Fibroblast of peridontal ligament (primary cell): ENCODE results near the gene ULK4.
"Not testable (repeated sequence)": the region's sequence is repeated elsewhere in the genome, so short reads cannot be mapped to it uniquely, and the experiment has no call there.

Experiments used
- DNase-seq: peaks from one replicate; pipeline ENCODE4 v3.0.0-alpha.2; 2010; ENCODE audit errors: extremely low read depth

The ULK4 gene

DNA sequence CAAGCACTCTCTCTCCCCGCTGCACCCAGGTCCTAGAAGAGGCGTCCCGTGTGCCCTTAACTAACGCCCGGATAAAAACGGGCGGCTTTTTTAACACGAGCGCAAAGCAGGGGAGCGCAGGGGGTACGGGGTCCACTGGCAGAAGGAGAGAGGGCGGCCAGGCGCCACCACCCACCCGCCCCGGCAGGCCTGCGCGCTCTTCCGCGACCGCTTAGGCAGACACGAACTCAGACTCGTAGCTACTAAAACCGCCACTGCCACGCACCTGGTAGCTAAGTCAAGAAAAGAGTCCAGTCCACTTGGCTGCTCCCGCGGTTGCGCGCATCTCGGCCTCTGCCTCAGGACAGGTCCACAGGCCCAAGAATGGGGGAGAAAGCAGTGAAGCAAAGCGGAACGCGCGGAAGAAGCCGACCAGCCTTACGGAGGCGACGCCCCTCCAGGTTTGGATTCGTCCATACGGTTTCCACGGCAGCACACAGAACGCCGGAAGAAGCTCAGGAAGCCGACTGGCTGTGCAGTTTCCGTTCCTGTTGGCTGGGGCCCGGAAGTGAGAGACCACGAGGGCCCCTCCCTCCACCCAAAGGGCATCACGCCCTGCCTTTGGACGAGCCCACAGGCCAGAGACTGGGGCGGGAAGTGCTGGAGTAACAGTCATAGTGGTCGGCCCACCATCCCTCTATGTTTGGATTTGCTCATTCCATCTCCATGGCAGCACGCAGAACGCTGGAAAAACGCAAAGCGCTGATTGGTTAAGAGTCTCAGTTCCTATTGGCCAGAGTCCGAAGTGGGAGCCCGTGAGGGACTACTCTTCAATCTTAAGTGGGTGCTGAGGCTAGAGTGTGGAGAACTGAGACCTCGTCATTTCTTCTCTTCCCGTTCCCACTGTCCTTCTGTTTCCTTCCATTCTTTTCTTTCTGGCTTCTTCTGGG is at the start of gene ULK4:
Gene ULK4, minus strand, starts transcription at position 353 of the 929 bp plus-strand sequence. CDS start 7,344 bp downstream, outside the sequence.
- DNase-seq, result peak; percentile 100

DNA sequence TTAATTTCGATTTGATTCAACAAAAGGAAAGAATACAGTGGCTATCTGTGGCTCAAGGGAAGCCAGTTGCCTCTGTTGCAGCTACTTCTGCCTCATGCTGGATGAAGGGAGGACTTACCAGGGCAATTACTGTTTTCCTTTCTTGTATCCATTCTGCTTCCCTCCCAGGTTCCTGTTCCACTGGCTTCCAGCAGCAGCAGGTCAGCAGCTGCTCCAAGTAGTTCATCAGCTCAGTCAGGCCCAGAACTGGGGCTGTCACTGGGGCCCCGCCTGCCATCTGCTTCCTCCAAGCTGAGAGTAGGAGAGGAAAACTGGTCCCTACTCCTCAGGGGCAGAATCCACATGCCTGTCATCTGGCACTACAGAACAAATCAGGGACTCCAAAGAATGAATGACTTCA is 48.6 kb upstream of the ULK4 start:
- DNase-seq, result no peak

DNA sequence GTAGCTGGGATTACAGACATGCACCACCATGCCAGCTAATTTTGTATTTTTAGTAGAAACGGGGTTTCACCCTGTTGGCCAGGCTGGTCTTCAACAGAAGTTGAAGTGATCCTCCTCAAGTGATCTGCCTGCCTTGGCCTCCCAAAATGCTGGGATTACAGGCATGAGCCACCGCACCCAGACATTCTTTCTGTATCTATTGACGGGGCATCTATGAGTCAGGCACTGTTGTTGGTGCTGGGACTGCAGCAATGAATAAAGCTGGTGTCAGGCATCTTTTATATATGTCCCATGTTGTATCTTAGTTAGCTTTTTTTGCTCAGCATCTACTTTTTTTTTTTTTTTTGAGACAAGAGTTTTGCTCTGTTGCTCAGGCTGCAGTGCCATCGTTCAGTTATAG is 47.6 kb upstream of the ULK4 start:
- DNase-seq, result no peak

DNA sequence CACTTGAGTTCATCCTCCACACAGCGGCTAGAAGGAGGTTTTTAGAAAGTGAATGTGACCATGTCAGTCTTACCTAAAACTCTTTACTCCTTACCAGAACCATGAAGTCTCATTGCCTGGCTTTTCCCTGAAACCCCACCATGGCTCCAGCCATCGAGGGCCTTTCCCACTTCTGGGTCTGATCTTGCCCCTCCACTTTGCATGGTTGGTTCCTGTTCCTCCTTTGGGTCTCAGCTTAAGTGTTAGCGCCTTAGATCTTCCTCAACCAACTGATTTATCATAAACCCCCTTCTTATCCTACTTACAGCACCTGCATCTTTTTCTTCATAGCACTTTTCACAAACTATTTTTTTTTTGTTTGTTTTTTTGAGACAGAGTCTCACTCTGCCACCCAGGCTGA is 45.9 kb upstream of the ULK4 start:
- no peak for DNase-seq

DNA sequence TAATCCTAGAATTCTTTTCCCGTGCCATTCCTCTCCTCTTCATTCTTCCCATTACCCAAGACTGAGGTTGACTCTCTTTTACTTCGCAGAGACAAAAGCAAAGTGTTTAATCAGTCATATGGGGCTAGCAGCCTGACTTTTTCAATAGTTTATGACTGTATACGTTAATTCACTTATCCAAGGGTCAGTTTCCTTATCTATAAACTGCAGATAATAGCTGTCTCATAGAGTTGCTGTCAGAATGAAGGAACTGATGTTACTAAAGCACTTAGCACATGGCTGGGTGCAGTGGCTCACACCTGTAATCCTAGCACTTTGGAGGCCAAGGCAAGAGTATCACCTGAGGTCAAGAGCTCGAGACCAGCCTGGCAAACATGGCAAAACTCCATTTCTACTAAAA is 43.5 kb upstream of the ULK4 start:
- DNase-seq, result no peak

DNA sequence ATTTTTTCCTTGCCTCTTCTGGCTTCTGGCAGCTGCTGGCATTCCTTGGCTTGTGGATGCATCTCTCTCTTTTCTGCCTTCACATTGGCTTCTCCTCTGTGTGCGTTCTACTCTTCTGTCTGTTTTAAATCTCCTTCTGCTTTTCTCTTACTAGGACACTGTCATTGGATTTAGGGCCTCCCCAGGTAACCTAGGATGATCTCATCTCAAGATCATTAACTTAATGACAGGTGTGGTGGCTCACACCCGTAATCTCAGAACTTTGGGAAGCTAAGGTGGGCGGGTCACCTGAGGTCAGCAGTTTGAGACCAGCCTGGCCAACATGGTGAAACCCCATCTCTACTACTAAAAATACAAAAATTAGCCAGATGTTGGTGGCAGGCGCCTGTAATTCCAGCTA is 40.9 kb upstream of the ULK4 start:
- no peak for DNase-seq

DNA sequence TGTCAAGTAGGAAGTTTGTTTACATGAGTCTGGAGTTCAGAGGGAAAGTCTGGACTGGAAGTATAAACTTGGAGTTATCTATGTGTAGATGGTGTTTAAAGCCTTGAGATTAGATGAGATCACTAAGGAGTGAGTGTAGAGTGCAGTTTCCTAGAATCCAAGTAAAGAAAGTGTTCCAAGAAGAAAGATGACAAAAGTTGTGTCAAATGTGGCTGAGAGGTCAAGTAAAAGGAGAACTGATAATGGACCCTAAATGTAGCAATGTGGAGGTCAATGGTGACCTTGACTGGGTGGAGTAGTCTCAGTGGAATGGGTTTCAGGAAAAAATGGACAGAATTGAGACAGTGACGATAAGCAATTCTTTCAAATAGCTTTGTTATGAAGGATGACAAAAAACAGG is 39.9 kb upstream of the ULK4 start:
- no peak for DNase-seq

DNA sequence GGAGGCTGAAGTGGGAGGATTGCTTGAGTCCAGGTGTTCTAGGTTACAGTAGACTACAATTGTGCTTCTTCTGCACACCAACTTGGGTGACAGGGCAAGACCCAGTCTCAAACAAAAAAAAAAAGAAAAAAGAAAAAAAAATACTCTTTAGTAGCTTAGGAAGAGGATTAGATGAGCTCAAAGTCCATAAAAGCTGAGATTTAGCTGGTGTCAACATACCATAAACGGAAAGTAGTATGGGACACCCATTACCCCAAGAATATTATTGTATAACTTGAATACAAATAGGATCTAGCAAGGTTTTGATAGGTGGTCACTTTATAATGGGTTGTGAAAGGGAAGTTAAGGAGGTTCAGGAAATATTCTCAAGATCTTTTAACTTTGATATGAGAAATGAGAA is 38.0 kb upstream of the ULK4 start:
- DNase-seq, result no peak

- no peak for DNase-seq
Observed at GRCh38 chr3:41997702-41998550, 36.0 kb upstream of the ULK4 start.

DNA sequence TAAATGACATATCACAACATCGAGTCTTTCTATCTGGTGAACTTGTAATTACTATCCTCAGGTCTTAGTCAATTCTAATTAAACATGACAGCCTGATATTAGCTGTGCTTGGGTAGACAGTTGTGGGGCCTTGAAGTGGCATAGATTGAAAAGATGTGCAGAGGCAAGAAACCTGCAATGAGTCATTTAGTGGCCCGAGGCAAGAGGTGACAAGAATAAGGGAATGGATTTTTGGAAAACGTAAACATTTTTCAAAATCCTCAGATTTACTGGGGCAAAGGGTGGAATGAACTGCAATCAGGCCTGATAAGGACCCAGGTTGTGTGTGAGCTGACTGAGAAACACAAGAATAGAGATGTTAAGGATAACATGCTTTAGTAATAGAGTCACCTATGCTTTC is 29.5 kb upstream of the ULK4 start:
- DNase-seq, result no peak

DNA sequence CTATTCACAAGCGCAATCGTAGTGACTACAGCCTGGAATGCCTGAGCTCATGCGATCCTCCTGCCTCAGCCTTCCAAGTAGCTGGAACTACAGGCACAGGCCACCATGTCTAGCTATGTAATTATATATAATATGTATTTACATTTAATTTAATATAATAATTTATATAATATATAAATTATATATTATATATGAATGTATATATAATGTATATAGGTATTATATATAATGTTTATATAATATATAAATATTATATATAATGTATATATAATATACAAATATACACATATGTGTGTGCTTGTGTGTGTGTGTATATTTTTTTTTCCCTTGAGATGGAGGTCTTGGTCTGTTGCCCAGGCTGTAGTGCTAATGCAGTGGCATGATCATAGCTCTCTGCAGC is 27.6 kb upstream of the ULK4 start:
- no peak for DNase-seq

DNA sequence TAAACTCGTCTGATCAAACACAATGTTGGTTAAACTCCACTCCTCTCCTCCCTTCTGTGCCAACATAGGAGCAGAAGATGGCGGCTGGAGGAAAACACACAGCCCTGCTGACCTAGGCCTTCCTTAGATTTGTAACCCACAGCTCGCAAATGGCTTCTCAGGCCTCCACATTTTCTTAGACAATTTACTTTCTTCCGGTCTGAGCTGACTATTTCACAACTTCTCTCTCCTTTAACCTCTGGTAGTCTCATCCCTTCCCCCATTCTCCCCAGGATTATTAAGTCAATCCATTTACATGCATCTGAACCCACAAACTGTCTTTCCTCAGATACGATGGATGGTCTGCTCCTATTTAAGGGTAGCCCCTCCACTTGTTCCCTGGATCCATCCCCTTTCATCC is 25.7 kb upstream of the ULK4 start:
- no peak for DNase-seq

GRCh38 chr3:41986561-41986960 is 24.7 kb upstream of the ULK4 start:
- no peak for DNase-seq

GRCh38 chr3:41985018-41985417 is 23.1 kb upstream of the ULK4 start:
- no peak for DNase-seq

DNA sequence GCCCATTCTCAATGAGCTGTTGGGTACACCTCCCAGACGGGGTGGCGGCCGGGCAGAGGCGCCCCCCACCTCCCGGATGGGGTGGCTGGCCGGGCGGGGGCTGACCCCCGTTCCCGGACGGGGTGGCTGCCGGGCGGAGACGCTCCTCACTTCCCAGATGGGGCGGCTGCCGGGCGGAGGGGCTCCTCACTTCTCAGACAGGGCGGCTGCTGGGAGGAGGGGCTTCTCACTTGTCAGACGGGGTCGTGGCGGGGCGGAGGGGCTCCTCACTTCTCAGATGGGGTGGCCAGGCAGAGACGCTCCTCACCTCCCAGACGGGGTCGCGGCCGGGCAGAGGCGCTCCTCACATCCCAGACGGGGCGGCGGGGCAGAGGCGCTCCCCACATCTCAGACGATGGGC is 21.2 kb upstream of the ULK4 start:
- DNase-seq, result not testable (repeated sequence)

- DNase-seq, result not testable (repeated sequence)
Observed at GRCh38 chr3:41977401-41977800, 15.5 kb upstream of the ULK4 start.

- DNase-seq, result peak; percentile 42
Observed at GRCh38 chr3:41975416-41976103, 13.7 kb upstream of the ULK4 start.

GRCh38 chr3:41974223-41974622 is 12.3 kb upstream of the ULK4 start:
- peak; percentile 9 for DNase-seq

DNA sequence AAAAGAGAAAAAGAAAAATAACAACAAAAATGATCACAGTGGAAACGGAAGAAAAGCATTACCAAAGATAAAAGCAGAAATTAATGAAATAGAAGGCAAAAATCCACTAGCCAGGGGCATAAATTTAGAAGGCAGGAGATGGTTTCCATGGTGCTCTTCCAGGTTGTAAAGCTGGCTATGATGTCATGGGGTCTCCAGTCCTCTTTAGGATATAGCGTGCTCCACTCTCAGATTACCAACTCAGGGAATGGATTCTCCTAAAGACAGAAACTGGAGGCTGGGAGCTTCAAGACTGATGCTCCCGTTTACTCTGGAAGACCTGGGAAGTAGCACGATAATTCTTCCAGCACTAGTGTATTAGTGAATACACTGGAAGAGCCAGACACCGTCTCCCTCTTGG is 10.9 kb upstream of the ULK4 start:
- no peak for DNase-seq

- no peak for DNase-seq
Observed at GRCh38 chr3:41966206-41966605, 4.3 kb upstream of the ULK4 start.

GRCh38 chr3:41963823-41964222 is 1.9 kb upstream of the ULK4 start:
- no peak for DNase-seq
